GM21360 (cell line): Measurements from ENCODE around the gene SSC5D.
"Not testable (repeated sequence)": the region's sequence is repeated elsewhere in the genome, so short reads cannot be mapped to it uniquely, and the experiment has no call there.

ENCODE experiments used
- ATAC-seq: cut with Tn5 transposase; IDR thresholded peaks from one replicate; pipeline ENCODE4 v1.9.1; 2021; ENCODE audit warnings: mild to moderate bottlenecking, moderate library complexity; ENCODE audit not compliant: unreplicated experiment

The SSC5D gene

DNA sequence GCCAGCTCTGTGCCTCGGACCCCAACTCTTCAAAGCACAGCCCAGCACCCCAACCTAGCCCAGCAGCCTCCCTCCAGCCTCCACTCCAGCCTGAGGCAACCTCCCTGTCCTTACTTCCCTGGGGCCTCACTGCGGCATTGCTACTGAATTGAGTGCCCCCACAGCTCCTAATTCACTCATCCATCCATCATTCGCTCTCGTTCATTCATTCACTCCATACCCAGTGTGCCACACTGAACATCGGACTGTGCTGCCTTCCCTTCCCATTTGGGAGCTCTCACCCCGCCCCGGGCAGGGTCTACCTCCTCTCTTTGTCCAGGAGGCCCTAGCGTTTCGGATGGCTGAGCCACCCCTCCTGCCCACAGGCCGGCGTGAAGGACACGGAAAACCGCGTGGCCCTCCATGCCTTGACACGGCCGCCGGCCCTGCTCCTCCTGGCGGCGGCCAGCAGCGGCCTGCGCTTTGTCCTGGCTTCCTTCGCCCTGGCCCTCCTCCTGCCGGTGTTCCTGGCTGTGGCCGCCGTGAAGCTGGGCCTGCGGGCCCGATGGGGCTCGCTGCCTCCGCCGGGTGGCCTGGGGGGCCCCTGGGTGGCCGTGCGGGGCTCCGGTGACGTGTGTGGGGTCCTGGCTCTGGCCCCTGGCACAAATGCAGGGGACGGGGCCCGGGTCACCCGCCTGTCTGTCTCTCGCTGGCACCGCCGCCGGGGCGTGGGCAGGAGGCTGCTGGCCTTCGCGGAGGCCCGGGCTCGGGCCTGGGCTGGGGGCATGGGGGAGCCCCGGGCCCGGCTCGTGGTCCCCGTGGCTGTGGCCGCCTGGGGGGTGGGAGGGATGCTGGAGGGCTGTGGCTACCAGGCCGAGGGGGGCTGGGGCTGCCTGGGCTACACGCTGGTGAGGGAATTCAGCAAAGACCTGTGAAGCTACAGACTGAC, 1.9 kb upstream of the SSC5D start:
- ATAC-seq, result no peak

DNA sequence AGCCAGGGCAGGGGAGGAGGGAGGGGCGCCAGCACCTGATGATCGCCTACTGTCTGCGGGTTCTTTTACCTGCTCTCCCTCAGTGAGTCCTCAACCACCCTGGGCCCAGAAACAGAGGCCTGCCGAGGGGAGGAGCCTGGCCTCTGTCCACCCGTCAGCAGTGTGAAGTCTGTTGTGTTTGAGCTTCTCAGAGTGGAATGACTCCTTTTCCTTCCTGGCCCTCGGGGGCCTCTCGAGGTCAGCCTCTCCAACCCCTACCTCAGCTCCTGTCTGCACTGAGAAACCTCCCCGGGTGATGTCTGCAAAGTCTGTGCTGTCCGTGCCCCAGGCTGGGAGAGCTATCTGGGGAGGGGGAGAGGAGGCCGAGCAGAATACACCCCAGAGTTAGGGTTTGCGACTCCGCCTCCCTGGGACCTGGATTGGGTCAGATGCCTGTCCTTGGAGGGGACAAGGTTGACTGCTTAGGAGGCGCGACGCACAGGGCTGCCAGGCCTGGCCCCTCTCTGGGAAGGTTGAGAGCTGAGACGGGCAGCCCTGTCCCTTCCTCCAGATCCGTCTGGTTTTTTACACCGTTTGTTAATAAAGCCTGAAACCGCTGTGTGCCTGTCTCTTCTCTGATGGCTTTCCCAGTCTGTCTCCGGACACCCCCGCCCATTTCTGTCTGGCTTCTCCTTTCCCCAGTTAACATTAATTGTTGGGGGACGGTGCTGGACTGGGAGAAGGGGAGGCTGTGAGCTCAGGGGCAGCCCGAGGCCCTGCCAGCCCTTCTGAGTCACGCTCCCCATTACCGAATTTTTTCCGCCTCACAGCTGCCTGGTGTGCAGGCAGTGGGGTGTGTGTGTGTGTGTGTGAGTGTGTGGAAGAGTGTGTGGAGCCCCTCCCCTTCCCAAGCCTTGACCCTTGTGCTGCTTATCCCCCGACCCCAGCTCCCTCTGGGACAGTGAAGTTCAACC, 989 bp upstream of the SSC5D start:
- ATAC-seq, result no peak

GRCh38 chr19:55488986-55489710, 912 bp downstream of the SSC5D start:
- ATAC-seq, result no peak

DNA sequence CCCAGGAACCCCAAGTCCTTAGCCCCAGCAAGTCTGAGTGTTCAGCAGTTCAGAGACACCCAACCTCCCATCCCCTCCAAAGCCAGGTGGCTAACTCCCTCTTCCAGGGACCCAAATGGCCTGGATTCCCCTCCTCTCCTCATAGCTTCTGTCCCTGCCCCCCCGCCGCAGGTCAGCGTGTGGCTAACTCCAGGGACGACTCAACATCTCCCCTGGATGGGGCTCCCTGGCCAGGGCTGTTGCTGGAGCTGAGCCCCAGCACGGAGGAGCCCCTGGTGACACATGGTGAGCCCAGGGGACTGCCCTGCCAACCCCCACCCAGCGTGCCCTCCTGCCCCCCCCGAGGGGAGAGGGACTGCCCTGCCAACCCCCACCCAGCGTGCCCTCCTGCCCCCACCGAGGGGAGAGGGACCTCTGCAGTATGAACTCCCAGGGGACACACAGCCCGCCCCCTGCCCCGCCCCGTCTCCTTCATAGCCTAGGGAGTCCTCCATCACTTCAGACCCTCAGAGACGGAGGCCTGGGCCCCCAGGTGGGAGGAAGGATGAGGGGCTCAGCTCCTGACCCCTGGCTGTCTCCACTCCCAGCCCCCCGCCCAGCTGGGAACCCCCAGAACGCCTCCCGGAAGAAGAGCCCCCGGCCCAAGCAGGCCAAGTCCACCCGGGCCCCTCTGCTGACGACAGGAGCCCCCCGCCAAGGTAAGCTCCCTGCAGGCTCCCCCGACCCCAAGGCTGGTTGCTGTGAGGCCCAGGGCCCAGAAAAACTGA, 1.7 kb downstream of the SSC5D start:
- ATAC-seq, result no peak

DNA sequence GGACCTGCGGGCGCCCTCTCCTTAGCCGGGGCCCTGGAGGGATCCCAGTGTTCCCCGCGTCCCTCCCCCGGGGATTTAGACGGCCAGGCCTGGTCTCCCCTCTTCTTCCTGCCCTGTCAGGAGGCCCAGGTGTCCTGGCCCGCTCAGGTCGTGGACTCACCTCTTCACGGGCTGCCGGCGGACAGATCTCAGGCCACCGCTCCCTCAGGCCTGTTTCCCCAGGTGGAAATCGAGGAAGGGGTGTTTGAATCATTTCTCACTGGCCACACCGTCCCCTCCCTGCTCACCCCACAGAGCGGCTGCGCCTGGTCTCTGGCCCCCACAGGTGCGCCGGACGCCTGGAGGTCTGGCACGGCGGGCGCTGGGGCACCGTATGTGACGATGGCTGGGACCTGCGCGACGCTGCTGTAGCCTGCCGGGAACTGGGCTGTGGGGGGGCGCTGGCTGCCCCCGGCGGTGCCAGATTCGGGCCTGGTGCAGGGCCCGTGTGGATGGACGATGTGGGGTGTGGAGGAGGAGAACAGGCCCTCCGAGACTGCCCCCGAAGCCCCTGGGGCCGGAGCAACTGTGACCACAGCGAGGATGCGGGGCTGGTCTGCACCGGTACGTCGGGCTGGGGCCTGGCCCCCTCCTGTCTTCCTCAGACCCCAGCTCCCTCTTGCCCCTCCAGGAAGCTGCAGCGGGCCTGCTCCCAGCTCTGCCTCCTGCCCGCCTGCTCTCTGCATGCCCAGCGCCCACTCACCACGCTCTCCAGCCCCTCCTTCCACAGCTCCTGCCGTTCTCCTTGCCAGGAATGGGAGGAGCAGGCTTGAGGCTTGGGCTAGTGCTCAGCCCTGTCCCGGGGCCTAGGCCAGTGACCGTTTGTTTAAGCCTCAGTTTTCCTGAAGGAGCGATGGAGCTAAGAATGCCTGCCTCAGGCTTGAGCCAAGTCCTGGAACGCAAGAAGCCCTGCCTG, 2.5 kb downstream of the SSC5D start:
- ATAC-seq, result no peak

GRCh38 chr19:55491546-55492360, 3.5 kb downstream of the SSC5D start:
- ATAC-seq, result no peak

- ATAC-seq, result no peak
Observed at GRCh38 chr19:55492362-55492944, 4.2 kb downstream of the SSC5D start.

GRCh38 chr19:55493052-55493644, 4.9 kb downstream of the SSC5D start:
- ATAC-seq, result no peak

DNA sequence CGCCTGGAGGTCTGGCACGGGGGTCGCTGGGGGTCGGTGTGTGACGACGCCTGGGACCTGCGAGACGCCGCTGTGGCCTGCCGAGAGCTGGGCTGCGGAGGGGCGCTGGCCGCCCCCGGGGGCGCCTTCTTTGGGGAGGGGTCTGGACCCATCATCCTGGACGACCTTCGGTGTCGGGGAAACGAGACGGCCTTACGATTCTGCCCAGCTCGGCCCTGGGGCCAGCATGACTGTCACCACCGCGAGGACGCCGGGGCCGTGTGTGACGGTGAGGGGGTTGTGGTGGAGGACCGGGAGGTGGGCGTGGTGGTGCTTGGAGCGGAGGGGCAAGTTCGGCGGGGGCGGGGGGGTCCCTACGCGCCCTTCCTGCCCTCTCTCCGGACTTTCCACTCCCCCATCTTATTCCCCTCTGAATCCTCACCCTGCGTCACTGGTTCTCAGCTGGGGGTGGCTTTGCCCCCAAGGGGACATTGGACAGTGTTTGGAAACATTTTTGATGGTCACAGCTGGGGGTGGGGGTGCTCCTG, 5.5 kb downstream of the SSC5D start:
- no peak for ATAC-seq

DNA sequence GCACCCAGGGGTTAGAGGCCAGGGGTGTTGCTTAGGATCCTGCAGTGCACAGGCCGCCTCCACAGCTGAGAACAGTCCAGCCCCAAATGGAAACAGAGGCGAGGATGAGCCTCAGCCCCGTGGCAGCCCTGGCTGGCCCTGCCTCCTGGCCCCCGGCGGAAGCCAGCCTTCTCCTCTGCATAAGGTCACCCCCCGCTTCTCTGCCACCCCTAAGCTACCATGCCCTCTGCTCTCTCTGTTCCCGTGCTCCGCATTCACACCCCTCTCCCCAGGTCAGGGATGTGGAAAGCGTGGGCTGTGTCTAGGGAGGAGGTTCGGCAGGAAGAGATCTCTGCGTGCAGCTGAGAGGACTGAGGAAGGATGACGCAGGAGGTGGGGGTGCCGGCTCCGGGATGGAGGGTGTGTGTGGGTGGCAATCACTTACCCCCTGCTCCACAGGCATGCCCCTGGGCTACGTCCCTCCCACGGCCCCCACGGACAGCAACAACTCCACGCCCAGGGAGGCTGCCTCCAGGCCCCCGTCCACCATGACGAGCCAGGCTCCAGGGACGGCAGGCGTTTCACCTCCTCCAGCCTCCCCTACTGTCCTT, 6.0 kb downstream of the SSC5D start:
- no peak for ATAC-seq

- no peak for ATAC-seq
Observed at GRCh38 chr19:55495646-55496349, 7.6 kb downstream of the SSC5D start.

DNA sequence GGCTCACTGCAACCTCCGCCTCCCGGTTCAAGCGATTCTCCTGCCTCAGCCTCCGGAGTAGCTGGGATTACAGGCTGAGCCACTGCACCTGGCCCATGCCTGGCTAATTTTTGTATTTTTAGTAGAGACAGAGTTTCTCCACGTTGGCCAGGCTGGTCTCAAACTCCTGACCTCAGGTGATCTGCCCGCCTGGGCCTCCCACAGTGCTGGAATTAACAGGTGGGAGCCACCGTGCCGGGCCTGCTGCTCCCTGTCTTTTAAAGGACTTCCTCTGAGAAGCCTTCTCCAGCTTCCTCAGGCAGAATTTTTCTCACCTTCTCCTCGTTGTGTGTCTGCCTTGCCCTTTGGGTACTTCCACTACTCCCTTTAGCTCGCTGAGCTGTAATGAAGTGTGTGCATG, 8.6 kb downstream of the SSC5D start:
- ATAC-seq, result not testable (repeated sequence)

GRCh38 chr19:55497763-55498162, 9.5 kb downstream of the SSC5D start:
- no peak for ATAC-seq

GRCh38 chr19:55498246-55498840, 10.1 kb downstream of the SSC5D start:
- no peak for ATAC-seq

DNA sequence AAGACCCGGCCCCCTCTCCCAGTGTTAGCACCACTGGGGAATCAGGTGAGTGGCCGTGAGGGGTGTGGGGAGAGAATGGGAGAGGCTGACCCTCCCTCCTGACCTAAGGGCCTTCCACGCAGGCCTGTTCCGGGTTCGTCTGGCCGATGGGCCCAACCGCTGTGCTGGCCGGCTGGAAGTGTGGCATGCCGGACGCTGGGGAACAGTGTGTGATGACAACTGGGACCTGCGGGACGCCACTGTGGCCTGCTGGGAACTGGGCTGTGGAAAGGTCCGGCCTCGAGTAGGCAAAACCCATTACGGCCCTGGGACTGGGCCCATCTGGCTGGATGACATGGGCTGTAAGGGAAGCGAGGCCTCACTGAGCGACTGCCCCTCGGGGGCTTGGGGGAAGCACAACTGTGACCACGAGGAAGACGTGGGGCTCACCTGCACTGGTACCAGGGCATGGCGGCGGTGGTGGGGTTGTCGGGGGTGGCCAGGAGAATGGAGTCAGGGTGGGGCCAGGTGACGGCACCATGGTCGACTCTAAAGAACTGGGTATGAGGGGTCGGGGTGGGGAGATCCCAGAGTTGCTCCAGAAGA, 12.2 kb downstream of the SSC5D start:
- no peak for ATAC-seq
